Measurements from ENCODE around the gene MATCAP1. TPM values are rescaled to one million over a fixed set of nuclear protein-coding genes. Genes with fewer than 3 reads are reported as not detected.

MATCAP1 gene
- polyA plus RNA-seq, 1 of the 3 experiments (the other 2 are of a cell fraction), result 68.5 TPM

- TF ChIP-seq USF1 (IDR thresholded peaks at IDR 0.05; ENCODE audit: borderline replicate concordance, low read depth) (no peak), PBX3 (IDR thresholded peaks at IDR 0.05) (no peak; the same call in 1 of the 2 replicates), SIN3A (IDR thresholded peaks at IDR 0.05; ENCODE audit: borderline replicate concordance, low read depth, low read length) (peak; percentile 19; the same call in 1 of the 2 replicates), FOXJ3 (CRISPR knock-in tag; IDR thresholded peaks at IDR 0.05) (no peak), RCOR1 (IDR thresholded peaks at IDR 0.05; ENCODE audit: low read length) (no peak), GATA2 (CRISPR knock-in tag; IDR thresholded peaks at IDR 0.05) (no peak)
These were observed 5.7 kb downstream of the MATCAP1 start (continued) for GRCh38 chr16:67177743-67178699.

DNA sequence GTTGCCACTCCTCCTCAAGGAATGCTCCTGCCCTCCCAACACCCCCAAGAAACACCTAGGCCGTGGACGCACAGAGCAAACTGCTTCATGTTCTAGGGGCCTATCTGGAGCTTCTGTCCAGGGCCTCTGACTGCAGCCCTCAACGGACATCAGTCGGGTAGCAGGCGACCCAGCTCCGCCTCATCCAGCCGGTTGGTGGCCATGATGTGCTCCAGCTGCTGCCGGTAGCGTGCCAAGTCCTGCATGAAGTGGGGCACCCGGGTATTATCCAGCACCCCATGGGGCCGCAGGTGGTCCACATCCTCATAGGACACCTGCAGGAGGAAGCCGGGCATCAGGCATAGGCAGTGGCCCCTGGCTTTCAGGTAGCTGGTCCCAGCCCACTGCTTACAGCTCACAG, 7.1 kb downstream of the MATCAP1 start:
- H3K36me3 ChIP-seq (replicated peaks in 1 of 2; ENCODE audit: control insufficient read depth in 1 of 2, insufficient read depth in 2 of 2, low read length in 1 of 2), result peaks cover 6 to 8% of the 10 kb centered on the region in 2 experiments
- DNase-seq, result no peak
- H3K4me2 ChIP-seq, result no peak overlapping the region
- no peaks in the 10 kb centered on the region for H3K9me2 ChIP-seq
- no peak overlapping the region for H3K9ac ChIP-seq
- H4K20me1 ChIP-seq (ENCODE audit: insufficient read depth), result peaks cover 10% of the 10 kb centered on the region
- H3F3A ChIP-seq (replicated peaks; ENCODE audit: insufficient read depth), result peaks cover 34% of the 10 kb centered on the region
- no peaks in the 10 kb centered on the region for H3K9me3 ChIP-seq
- POLR2A ChIA-PET, result interaction anchor here (0.6 to 3.6 kb wide), 4 partner anchors 8 to 26 kb away, joined by 3 to 12 read pairs (median 8); partner anchors contain the start of gene B3GNT9
- H3K4me3 ChIP-seq (ENCODE audit: low read depth in 2 of 2, low read length in 1 of 2), result no peak overlapping the region
- H3K79me2 ChIP-seq (ENCODE audit: insufficient read depth), result peaks cover 16% of the 10 kb centered on the region; the same call in 1 of the 2 replicates
- no peak overlapping the region for H3K27ac ChIP-seq (ENCODE audit: low read depth in 2 of 2, low read length in 1 of 2)
- H3K27me3 ChIP-seq (ENCODE audit: insufficient read depth), result no peaks in the 10 kb centered on the region
- CTCF ChIA-PET, result interaction anchor here (0.8 to 5.1 kb wide), 12 partner anchors 7 to 222 kb away, joined by 3 to 26 read pairs (median 4); partner anchors contain the start of gene MATCAP1
- H2AFZ ChIP-seq (ENCODE audit: low read depth), result no peak overlapping the region
- H3K4me1 ChIP-seq (ENCODE audit: control insufficient read depth in 1 of 2, insufficient read depth in 2 of 2, low read depth in 1 of 2, low read length in 1 of 2), result peaks cover 20 to 47% of the 10 kb centered on the region in 2 experiments; a peak in 3 of 4 replicates
- no peak for TF ChIP-seq MEF2A (IDR thresholded peaks at IDR 0.05; ENCODE audit: borderline replicate concordance, low read depth)
- no peak for TF ChIP-seq PBX3 (IDR thresholded peaks at IDR 0.05)
- no peak for TF ChIP-seq CHD2 (IDR thresholded peaks at IDR 0.05; ENCODE audit: low read length, partially characterized antibody)
- TF ChIP-seq POLR2AphosphoS5 (IDR thresholded peaks at IDR 0.05; ENCODE audit: low read depth, low read length), result no peak
- TF ChIP-seq EP300 (IDR thresholded peaks at IDR 0.05; ENCODE audit: borderline replicate concordance in 1 of 2, low read depth in 1 of 2, low read length in 1 of 2), result no peak
- TF ChIP-seq FOXJ3 (CRISPR knock-in tag; IDR thresholded peaks at IDR 0.05), result no peak
- 97% methylated on average over 8 of the region's 12 CpGs for WGBS (ENCODE audit: low lambda C conversion rate)

Measured in SK-N-SH (cell line).